Activated CD4-positive, alpha-beta T cell treated with anti-CD3 and anti-CD28 coated beads, Interleukin-2, amount 50 U/mL, for 1 hour (primary cell): Measurements from ENCODE around the gene RAD51B.
"Not testable (repeated sequence)": the region's sequence is repeated elsewhere in the genome, so short reads cannot be mapped to it uniquely, and the experiment has no call there.

Source experiments
- DNase-seq: peaks from one replicate; pipeline ENCODE4 v3.0.0-alpha.2; 2020

The RAD51B gene

GRCh38 chr14:68033336-68033932 lies 213.9 kb downstream of the RAD51B start:
- no peak for DNase-seq

DNA sequence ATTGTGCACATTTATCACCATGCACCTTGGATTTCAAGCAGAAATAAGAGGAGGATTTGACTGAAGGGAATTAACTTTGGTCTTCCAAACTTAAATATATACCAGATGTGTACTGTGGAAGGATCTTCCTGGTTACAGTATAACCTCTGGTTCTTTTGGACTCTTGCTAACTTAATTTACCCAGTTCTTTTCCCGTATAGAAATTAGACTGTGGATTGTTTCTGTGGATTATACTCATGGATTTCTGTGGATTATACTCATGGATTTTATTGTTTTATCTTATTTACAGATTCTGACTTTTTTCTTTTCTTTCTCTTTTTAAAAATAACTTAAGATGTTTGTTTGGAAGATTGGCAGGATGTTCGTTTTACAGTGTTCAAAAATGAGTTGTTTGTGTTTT lies 215.3 kb downstream of the RAD51B start:
- DNase-seq = no peak

- no peak for DNase-seq
Observed at GRCh38 chr14:68036202-68036601, 216.6 kb downstream of the RAD51B start.

DNA sequence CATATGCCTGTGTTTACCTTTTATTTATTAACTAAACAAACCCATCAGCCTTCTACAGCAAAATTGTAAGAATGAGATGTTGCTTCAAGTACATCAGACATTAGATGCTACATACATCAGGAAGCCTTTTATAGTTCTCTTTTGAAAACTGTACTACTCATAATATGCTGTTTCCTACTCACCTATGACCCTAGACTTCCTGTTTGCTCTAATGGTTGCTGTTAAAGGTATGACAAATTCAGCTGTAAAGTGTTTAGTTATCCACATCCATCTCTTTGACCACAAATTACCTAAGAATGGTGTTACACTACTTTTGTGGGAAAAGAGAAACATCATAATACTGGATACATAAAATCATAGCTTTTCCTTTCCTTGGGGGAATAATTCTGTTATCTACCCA lies 220.0 kb downstream of the RAD51B start:
- no peak for DNase-seq

GRCh38 chr14:68040633-68041369 lies 221.2 kb downstream of the RAD51B start:
- DNase-seq = no peak

- no peak for DNase-seq
Observed at GRCh38 chr14:68041876-68042354, 222.3 kb downstream of the RAD51B start.

DNA sequence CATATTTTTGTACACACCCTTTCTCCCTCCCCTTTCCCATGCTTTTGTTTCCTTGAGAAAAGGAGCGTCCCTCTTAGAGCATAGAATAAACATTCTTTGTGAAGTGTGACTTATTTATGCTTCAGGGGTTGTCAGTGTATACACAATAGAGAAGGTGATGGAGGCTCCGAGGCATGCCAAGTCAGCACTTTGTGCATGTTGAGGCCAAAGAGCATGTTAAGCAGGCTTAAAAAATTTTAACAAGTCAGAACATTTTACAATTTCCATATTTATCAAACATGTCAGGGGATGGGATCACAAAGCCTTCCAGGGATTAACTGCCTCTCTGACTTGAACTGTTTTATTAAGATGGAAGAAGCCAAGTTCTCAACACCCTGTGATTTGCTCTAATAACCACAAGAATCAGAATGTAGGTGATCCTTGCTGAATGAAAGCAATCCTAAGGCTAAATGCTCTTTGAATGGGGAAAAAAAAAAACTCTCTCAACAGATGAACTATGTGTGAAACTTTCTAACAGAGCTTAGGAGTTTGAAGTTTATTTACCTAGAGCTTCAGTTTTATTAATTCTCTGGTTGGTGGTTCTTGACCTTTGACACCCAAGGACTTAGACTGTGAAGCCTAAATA lies 223.1 kb downstream of the RAD51B start:
- DNase-seq = no peak

GRCh38 chr14:68043752-68044151 lies 224.2 kb downstream of the RAD51B start:
- DNase-seq = no peak

DNA sequence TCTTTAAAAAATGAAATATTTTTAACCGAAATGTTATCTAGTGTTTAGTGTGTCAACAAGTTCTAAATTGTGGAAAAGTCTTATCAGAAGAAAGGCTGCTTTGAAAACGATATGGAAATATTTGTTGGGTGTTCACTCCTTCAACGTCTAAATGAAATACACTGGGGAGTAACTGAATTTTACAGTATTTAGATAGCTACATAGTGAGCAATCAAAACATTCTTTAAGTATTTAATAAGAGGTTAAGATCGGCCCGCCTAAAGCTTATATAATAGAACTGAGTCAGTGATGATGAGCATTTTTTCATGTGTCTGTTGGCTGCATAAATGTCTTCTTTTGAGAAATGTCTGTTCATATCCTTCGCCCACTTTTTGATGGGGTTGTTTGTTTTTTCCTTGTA lies 228.3 kb downstream of the RAD51B start:
- no peak for DNase-seq

DNA sequence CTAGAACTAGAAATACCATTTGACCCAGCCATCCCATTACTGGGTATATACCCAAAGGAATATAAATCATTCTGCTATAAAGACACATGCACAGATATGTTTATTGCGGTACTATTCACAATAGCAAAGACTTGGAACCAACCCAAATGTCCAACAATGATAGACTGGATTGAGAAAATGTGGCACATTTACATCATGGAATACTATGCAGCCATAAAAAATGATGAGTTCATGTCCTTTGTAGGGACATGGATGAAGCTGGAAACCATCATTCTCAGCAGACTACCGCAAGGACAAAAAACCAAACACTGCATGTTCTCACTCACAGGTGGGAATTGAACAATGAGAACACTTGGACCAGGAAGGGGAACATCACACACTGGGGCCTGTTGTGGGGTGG lies 229.2 kb downstream of the RAD51B start:
- not testable (repeated sequence) for DNase-seq

DNA sequence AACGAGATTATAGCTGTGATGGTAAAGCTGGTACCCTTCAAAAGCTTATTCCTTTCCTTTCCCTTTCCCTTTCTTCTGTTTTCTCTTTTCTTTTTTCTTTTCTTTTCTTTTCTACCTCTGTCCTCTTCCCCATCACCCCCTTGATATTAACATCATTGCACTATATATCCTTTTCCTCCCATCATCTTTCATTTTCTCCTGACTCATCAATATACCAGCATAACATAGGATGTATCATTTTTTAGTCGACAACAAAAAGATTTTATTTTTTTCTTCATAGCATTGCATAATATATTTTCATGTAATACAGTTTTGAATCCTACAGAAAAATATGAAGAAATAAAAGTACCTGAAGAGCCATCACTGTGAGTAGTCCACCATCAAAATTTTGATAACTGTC lies 230.6 kb downstream of the RAD51B start:
- DNase-seq = no peak

- no peak for DNase-seq
Observed at GRCh38 chr14:68051146-68051545, 231.6 kb downstream of the RAD51B start.

DNA sequence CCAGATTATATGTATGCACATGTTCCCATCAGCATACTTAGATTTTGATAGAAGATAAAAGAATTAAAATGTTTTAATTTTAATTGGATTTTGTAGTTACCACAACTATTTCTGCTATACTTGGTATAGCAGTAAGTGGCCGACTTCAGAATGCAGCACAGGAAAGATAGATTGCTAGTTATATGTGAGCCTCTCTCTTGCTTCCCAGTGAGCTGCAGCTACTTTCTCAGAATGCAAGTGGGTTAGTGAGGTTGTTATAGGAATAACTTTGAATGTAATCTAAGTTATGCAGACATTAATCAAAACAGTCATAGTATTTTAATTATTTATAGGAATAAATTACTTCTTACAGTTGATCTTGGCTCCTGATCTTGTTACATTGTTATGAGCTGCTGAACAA lies 240.6 kb downstream of the RAD51B start:
- no peak for DNase-seq

GRCh38 chr14:68062651-68063050 lies 243.1 kb downstream of the RAD51B start:
- no peak for DNase-seq

- no peak for DNase-seq
Observed at GRCh38 chr14:68065322-68065721, 245.7 kb downstream of the RAD51B start.

DNA sequence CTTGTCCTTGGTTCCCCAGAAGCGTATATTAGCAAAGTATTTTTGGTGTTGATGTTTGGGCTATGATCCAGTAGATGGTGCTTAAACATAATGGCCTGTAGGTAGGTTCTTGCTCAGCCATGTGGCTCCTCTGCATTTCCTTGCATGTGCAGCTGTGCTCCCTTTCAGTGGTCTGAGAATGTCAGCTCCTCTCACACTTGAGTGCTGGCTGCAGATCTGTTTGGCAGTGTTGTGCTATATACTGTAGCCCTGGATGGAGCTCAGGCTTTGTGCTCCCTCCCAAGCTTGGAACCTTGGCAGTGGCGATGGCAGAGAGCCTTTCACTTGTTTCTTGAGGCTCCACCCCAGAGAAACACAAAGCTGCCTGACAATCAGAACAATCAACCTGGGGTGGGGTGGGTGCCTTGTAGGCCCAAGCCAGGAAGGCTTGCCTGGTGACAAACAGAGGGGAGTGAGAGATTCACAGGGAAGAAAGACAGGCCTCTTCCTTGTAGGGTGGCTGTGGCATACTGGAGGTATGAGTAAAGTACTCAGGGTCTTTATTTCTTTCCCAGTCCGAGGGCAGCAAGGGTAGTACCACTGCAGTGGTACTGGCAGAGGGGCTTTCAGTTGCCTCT lies 255.3 kb downstream of the RAD51B start:
- DNase-seq = no peak

GRCh38 chr14:68075382-68076029 lies 255.9 kb downstream of the RAD51B start:
- no peak for DNase-seq

- DNase-seq = no peak
Observed at GRCh38 chr14:68076451-68076850, 256.9 kb downstream of the RAD51B start.

DNA sequence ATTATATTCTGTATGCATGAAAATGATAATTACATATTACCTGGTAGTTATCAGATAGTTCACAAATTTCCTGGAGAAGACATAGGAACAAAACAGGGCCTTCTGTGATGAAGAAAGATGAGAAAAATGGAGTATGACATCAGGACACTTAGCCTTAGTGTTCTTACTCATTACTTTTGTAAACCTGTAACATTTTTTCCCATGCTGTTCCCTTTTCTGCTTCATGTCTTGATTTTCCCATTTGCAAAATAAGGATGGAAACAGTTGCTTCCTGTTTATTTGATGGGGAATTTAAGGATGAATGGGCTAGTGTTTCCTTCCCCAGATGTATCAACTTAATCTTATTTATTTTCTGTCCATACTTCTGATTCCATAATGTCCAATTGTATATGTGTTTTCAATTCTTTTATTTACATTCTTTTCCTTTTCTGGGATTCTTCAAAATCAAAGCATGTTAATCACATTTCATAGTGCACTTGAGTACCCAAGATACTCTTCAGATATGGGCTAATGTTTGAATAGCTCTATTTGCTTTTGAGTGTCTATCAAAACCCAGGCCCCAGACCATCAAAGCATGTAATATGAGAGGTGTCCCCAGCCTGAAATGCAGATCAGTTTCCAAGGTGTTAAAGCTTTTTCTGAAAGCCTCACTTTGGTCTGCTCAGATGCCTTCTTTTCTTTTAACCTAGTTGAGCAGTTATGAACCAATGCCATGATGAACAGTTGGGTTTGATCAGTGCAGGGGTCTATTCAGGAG lies 260.5 kb downstream of the RAD51B start:
- no peak for DNase-seq

DNA sequence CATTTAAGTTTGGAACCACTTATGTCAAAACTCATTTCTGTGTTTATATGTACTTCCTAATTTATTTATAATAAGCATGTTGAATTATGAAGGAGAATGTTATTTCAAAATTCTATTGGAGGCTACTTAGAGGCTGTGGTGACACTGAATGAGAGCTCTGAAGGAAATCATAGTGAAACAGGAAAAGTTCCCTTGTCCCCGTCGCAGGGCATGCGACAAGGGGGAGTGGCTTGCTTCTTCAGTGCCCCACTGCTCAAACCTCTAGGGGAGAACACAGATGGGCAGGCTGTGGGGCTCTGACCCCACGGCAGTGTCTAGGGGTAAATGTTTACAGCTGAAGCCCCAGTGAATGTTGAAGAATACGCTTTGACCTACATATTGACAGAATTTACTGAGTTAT lies 261.9 kb downstream of the RAD51B start:
- DNase-seq = no peak

DNA sequence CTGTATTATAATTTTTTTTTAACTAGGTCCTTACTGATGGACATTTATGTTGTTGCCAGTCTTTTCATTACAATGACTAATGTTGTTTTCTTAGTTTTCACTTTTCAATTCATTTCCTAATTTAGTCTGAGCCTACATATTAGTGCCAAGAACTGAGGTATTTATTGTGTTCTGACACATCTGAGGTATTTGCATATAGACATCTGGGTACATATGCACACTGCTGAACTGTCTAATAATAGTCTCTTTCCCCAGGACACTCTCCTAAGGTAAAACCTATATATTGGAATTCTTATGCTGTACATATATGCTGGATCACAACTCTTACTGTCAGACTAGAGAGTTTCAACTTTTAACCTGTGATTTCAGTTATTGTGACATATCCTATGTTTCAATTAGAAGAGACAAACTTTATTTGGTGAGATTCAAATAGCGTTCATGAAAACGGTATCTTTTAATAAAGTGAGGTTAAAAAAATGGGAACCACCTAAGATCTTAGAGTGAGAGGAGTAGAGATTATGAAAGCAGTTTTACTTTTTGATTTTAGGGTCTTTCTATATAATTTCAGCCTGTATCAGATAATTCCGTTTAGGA lies 263.2 kb downstream of the RAD51B start:
- no peak for DNase-seq

GRCh38 chr14:68084256-68084655 lies 264.7 kb downstream of the RAD51B start:
- DNase-seq = no peak
